ENCODE measurements around the gene CLIP2. TPM values are rescaled to one million over a fixed set of nuclear protein-coding genes. Genes with fewer than 3 reads are reported as not detected.
"Not testable (repeated sequence)": the region's sequence is repeated elsewhere in the genome, so short reads cannot be mapped to it uniquely, and the experiment has no call there.

The CLIP2 gene
- total RNA-seq, 1 experiment from 2014 or later: 21.6 TPM

- not testable (repeated sequence) for H3K4ac ChIP-seq (ENCODE audit: low read depth, low read length); H3T11ph ChIP-seq (ENCODE audit: low read length); H4K20me1 ChIP-seq (ENCODE audit: control insufficient read depth, insufficient read depth, insufficient read length); H2BK15ac ChIP-seq (ENCODE audit: low read depth, low read length); H3K23me2 ChIP-seq (ENCODE audit: insufficient read length, low read depth, low read length, poor library complexity, severe bottlenecking); H3K27me3 ChIP-seq (ENCODE audit: insufficient read depth, low read length); H2AK5ac ChIP-seq (ENCODE audit: insufficient read length, low read length); H3K27ac ChIP-seq (ENCODE audit: insufficient read length, low read depth, low read length); H3K56ac ChIP-seq (ENCODE audit: insufficient read length, low read depth, low read length); H3K4me1 ChIP-seq (ENCODE audit: insufficient read depth, low read length); H3K79me2 ChIP-seq (ENCODE audit: insufficient read depth, low read length); H3K9ac ChIP-seq (ENCODE audit: extremely low read depth, insufficient read length, low read length); H2BK120ac ChIP-seq (ENCODE audit: low read depth, low read length, poor library complexity, severe bottlenecking); H4K91ac ChIP-seq (ENCODE audit: insufficient read length, low read depth, low read length); H2BK20ac ChIP-seq (ENCODE audit: low read depth, low read length, poor library complexity, severe bottlenecking); H4K5ac ChIP-seq (ENCODE audit: insufficient read length, low read depth, low read length); H3K9me3 ChIP-seq (ENCODE audit: control insufficient read depth, low read depth, low read length); H3K23ac ChIP-seq (ENCODE audit: insufficient read length, low read depth, low read length); H4K8ac ChIP-seq (replicated peaks; ENCODE audit: insufficient read length, low read depth, low read length); H3K9me3 Mint-ChIP-seq; H3K79me1 ChIP-seq (ENCODE audit: insufficient read depth, low read depth, low read length, poor library complexity, severe bottlenecking); H3K4me2 ChIP-seq (ENCODE audit: insufficient read depth, insufficient read length, low read length); H3K14ac ChIP-seq (ENCODE audit: insufficient read depth, low read length); H2BK5ac ChIP-seq (ENCODE audit: insufficient read length, low read length); H3K4me1 Mint-ChIP-seq; H2BK12ac ChIP-seq (ENCODE audit: insufficient read length, low read depth, low read length); H3K18ac ChIP-seq (ENCODE audit: insufficient read length, low read depth, low read length); H3K27me3 Mint-ChIP-seq (ENCODE audit: low read depth); H3K4me3 Mint-ChIP-seq; H2AFZ ChIP-seq (ENCODE audit: low read length)
- peak overlapping the region; percentile 40 to 91 (median 65); a peak in 2 of 7 replicates for H3K27ac Mint-ChIP-seq
- peak; percentile 70 for DNase-seq
- no CpG with 5 or more reads among the region's 6 CpGs for WGBS (ENCODE audit: extremely low coverage, insufficient read length, low lambda C conversion rate)
- peak; percentile 63 for TF ChIP-seq CTCF (conservative IDR thresholded peaks at IDR 0.05)
- peaks cover 10 to 38% (median 20%) of the 10 kb centered on the region in 3 experiments; a peak in 6 of 7 replicates for H3K36me3 Mint-ChIP-seq (ENCODE audit: insufficient read depth in 1 of 3, low read depth in 3 of 3)
These were observed 104.5 kb downstream of the CLIP2 start for GRCh38 chr7:74393722-74394121.

All from H9 (cell line).